Measurements from ENCODE around the gene LAD1. TPM values are rescaled to one million over a fixed set of nuclear protein-coding genes. Genes with fewer than 3 reads are reported as not detected.

Gene LAD1
- total and polyA plus RNA-seq, 2 donors (not counting 1 experiment from before 2014, with no cell fraction given): 0.10 TPM; not detected in 1

DNA sequence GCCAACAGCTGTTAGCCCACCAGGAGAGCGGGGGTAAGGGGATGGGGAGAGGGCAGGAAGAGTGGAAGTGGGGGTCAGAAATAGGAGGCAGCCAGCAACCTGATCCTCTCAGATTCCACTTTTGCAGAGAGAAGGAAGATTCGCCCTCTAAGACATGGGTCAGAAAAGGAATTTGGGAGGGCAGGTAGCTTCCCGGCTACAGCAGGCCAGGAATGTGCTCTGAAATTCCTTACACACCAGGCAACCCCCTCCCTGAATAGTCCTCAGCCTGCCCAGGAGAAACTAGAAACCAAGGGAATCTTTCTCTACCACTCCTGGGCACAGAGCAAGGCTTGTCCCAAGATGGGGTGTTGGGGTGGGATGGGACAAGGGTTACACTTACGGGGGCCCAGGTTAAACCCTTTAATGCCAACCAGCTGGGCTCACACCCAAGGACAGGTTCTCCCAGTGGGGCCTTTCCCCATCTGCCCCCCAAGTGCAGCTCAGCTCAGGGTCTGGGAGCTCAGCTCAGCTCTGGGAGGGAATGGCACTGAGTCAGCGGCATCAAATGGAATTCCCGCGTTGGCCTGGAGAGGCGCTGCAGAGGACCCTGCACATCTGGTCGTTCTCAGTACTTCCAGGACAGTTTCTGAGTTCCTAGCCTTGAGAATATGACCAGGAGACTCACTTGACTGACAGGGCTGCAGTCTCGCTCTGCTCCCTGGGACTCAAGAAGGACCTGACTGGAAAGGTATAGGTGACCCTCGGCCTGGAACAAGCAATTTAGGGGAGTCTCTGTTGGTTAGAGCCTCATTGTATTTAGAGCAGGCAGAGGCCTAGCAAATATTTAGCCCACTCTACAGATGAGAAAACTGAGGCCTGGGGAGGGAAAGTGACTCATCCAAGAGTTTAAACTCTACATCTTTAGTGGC lies 22.4 kb downstream of the LAD1 start:
- Mint-ChIP-seq H3K27ac (no peak overlapping the region), H3K9me3 (ENCODE audit: insufficient read depth) (no peaks in the 10 kb centered on the region), H3K4me1 (no peaks in the 10 kb centered on the region), H3K4me3 (no peak overlapping the region), H3K27me3 (peaks cover 30% of the 10 kb centered on the region)
- no peak for ATAC-seq (ENCODE audit: low read depth)
- 25% methylated on average over 6 of the region's 11 CpGs for WGBS (ENCODE audit: insufficient coverage)
- no peak overlapping the region for H2AFZ ChIP-seq (ENCODE audit: insufficient read depth, low read depth, low read length, poor library complexity, severe bottlenecking)
- ChIA-PET POLR2A (no interaction called here), CTCF (no interaction called here)
- no peak for TF ChIP-seq EZH2 (IDR thresholded peaks at IDR 0.05; ENCODE audit: borderline replicate concordance, insufficient read depth, low read depth, low read length, poor library complexity, severe bottlenecking)
- TF ChIP-seq, protein P1, sequence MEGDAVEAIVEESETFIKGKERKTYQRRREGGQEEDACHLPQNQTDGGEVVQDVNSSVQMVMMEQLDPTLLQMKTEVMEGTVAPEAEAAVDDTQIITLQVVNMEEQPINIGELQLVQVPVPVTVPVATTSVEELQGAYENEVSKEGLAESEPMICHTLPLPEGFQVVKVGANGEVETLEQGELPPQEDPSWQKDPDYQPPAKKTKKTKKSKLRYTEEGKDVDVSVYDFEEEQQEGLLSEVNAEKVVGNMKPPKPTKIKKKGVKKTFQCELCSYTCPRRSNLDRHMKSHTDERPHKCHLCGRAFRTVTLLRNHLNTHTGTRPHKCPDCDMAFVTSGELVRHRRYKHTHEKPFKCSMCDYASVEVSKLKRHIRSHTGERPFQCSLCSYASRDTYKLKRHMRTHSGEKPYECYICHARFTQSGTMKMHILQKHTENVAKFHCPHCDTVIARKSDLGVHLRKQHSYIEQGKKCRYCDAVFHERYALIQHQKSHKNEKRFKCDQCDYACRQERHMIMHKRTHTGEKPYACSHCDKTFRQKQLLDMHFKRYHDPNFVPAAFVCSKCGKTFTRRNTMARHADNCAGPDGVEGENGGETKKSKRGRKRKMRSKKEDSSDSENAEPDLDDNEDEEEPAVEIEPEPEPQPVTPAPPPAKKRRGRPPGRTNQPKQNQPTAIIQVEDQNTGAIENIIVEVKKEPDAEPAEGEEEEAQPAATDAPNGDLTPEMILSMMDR (IDR thresholded peaks at IDR 0.05): no peak
- H3K4me2 ChIP-seq (replicated peaks; ENCODE audit: low read depth, low read length, poor library complexity, severe bottlenecking): no peak overlapping the region
- no peak overlapping the region for H3K27ac ChIP-seq (ENCODE audit: low read length in 2 of 2)
- no peaks in the 10 kb centered on the region for H3K36me3 ChIP-seq (replicated peaks in 1 of 2; ENCODE audit: control extremely low read depth in 1 of 2, control insufficient read depth in 1 of 2, extremely low read depth in 1 of 2, insufficient read depth in 2 of 2, low read length in 1 of 2)
- no peak overlapping the region for H3K4me3 ChIP-seq (ENCODE audit: control extremely low read depth in 1 of 5, extremely low read depth in 1 of 5, insufficient read depth in 1 of 5, low read depth in 2 of 5, low read length in 4 of 5)
- DNase-seq: no peak
- no peaks in the 10 kb centered on the region for H3K4me1 ChIP-seq (ENCODE audit: control insufficient read depth in 2 of 2, insufficient read depth in 2 of 2, low read length in 2 of 2)
- peaks cover 0 to 2% (median 0%) of the 10 kb centered on the region in 4 experiments for H3K27me3 ChIP-seq (replicated peaks in 1 of 4; ENCODE audit: control extremely low read depth in 1 of 4, control insufficient read depth in 3 of 4, insufficient read depth in 4 of 4, low read length in 3 of 4)
- H3K79me2 ChIP-seq (ENCODE audit: control insufficient read depth, insufficient read depth, low read length): no peaks in the 10 kb centered on the region
- H3K9ac ChIP-seq (ENCODE audit: low read length): no peak overlapping the region
- intact Hi-C loops (cut with micrococcal nuclease): no loop called here
- no peaks in the 10 kb centered on the region for H4K20me1 ChIP-seq (ENCODE audit: control insufficient read depth, insufficient read depth, low read length, poor library complexity, severe bottlenecking)
- no peaks in the 10 kb centered on the region for H3K9me3 ChIP-seq (ENCODE audit: control extremely low read depth in 1 of 3, control insufficient read depth in 2 of 3, insufficient read depth in 1 of 3, low read length in 2 of 3)

DNA sequence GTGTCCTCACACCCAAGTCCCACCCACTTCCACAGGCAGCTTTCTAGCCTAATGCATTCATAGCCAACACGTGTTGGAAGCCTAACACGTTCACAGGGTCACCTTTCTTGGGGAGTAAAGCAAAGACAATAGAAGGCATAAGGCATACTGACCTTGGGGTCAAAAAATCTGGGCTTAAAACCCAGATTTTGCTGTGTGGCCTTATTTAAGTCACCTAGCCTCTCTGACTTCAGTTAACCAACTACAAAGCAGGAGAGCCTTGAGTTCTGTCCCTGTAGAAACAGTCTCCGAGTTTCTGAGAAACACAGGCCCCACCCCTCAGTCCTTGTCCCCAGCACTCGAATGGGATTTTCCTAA lies 23.0 kb downstream of the LAD1 start:
- Histone ChIP-seq H3K4me3 (ENCODE audit: control extremely low read depth in 1 of 5, extremely low read depth in 1 of 5, insufficient read depth in 1 of 5, low read depth in 2 of 5, low read length in 4 of 5) (no peak overlapping the region), H3K79me2 (ENCODE audit: control insufficient read depth, insufficient read depth, low read length) (no peaks in the 10 kb centered on the region), H3K4me1 (ENCODE audit: control insufficient read depth in 2 of 2, insufficient read depth in 2 of 2, low read length in 2 of 2) (no peaks in the 10 kb centered on the region), H4K20me1 (ENCODE audit: control insufficient read depth, insufficient read depth, low read length, poor library complexity, severe bottlenecking) (no peaks in the 10 kb centered on the region), H3K4me2 (replicated peaks; ENCODE audit: low read depth, low read length, poor library complexity, severe bottlenecking) (no peak overlapping the region), H3K27me3 (replicated peaks in 1 of 4; ENCODE audit: control extremely low read depth in 1 of 4, control insufficient read depth in 3 of 4, insufficient read depth in 4 of 4, low read length in 3 of 4) (peaks cover 0 to 2% (median 0%) of the 10 kb centered on the region in 4 experiments), H3K9me3 (ENCODE audit: control extremely low read depth in 1 of 3, control insufficient read depth in 2 of 3, insufficient read depth in 1 of 3, low read length in 2 of 3) (no peaks in the 10 kb centered on the region), H3K9ac (ENCODE audit: low read length) (no peak overlapping the region), H3K36me3 (replicated peaks in 1 of 2; ENCODE audit: control extremely low read depth in 1 of 2, control insufficient read depth in 1 of 2, extremely low read depth in 1 of 2, insufficient read depth in 2 of 2, low read length in 1 of 2) (no peaks in the 10 kb centered on the region), H3K27ac (ENCODE audit: low read length in 2 of 2) (no peak overlapping the region), H2AFZ (ENCODE audit: insufficient read depth, low read depth, low read length, poor library complexity, severe bottlenecking) (no peak overlapping the region)
- no peak for ATAC-seq (ENCODE audit: low read depth)
- Mint-ChIP-seq H3K4me3 (no peak overlapping the region), H3K4me1 (no peaks in the 10 kb centered on the region), H3K27ac (no peak overlapping the region), H3K9me3 (ENCODE audit: insufficient read depth) (no peaks in the 10 kb centered on the region), H3K27me3 (peaks cover 30% of the 10 kb centered on the region)
- POLR2A ChIA-PET: no interaction called here
- intact Hi-C loops (cut with micrococcal nuclease): no loop called here
- 17% methylated on average over 2 of the region's 4 CpGs for whole genome bisulfite sequencing (ENCODE audit: insufficient coverage)
- CTCF ChIA-PET: no interaction called here
- TF ChIP-seq, protein P1 (IDR thresholded peaks at IDR 0.05): no peak
- TF ChIP-seq EZH2 (IDR thresholded peaks at IDR 0.05; ENCODE audit: borderline replicate concordance, insufficient read depth, low read depth, low read length, poor library complexity, severe bottlenecking): no peak
- DNase-seq: no peak

Data from B cell (primary cell).